22Rv1 (cell line): ENCODE data around the gene NLRP6.

ENCODE experiments used
- H3K27ac ChIP-seq: fragments of 450-650 bp; 2 replicates; pipeline ENCODE4 v1.5.1; 2017
- CTCF ChIP-seq: fragments of 450-650 bp; IDR thresholded peaks from 2 replicates; pipeline ENCODE4 v1.5.1; 2017; ENCODE audit warnings: mild to moderate bottlenecking
- ZFX ChIP-seq: fragments of 450-650 bp; IDR thresholded peaks from 2 replicates; pipeline ENCODE4 v1.6.1; 2017; ENCODE audit warnings: antibody characterized with exemption, borderline replicate concordance

Gene NLRP6

GRCh38 chr11:297051-297585 is 18.9 kb downstream of the NLRP6 start:
- no peak overlapping the region for H3K27ac ChIP-seq
- TF ChIP-seq CTCF (no peak), ZFX (no peak)

DNA sequence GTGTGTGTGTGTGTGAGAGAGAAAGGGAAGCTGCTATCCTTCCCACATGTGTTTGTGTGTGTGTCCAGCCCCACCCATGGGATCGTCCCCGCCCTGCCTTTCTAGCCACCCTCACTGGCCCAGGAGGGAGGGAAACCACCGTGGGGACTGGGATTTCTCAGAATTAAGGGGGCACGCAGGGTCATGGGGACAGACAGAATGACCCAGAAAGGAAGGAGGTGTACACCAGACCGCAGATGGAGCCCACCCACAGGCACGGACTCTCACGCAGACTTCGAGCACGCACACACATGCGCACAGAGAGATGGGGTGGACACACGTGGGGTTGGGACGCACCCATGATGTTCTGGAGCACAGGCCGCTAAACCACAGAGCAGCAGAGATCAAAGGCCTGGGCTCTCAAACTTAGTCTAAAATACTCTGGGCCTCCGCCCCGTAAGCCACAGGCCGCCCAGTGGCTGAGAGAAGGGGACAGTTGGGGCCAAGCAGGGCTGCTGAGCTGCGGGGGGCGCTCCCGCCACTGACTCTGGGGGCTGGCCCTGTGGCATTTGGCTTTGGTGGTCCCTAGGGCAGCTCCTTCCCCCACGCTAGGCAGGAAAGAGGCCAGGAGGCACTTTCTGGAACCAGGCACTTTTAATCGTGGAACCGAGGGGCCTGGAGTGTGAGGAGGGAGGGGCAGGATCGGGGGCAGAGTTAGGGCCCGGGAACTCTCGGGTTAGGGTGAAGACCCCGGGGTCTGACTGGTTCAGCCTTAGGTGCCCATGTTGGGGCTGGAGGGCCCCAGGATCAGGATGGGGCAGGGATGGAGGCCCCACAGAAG is 19.6 kb downstream of the NLRP6 start:
- TF ChIP-seq ZFX (no peak), CTCF (no peak)
- H3K27ac ChIP-seq: no peak overlapping the region

GRCh38 chr11:298406-299065 is 20.3 kb downstream of the NLRP6 start:
- H3K27ac ChIP-seq: no peak overlapping the region
- TF ChIP-seq CTCF (no peak), ZFX (no peak)

DNA sequence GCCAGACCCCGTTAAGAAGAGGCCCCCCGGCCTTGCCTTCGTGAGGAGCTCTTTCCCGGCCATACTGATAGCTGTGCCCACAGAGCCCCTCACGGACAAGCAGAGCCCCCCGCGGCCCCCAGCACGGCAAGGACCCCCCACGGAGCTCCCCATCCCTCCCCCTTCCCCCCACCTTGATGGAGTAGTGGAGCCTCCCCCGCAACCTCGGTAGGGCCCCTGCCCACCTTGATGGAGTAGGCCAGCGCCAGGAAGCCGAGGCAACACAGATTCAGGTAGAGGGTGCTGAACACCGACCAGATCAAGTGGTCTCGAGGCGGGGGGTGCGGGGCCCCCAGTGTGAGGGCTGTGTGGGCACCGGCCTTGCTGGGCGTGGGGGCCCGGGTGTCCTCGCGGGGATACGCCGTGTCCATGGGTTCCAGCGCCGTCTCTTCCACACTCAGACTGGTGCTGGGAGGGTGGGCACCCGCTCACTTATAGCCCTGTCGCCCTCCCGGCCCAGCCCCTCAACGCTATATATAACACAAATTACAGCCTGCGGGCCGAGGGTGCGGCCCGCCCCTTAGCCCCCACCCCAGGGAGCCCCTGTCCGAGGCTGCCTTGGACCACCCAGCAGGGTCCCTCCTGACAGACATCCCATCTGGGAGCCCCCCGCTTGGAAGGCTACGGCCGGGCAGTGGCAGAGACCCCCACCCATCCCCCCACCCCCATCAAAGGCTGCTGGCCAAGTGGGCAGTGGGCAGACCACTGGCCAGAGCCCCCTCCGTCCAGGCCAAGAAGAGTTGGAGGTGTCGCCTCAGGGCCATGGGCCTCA is 21.1 kb downstream of the NLRP6 start, which contains the start of gene IFITM5:
Gene IFITM5, minus strand, starts transcription at position 446 of the 811 bp plus-strand sequence. Its CDS starts 36 bp downstream, at position 410.
- H3K27ac ChIP-seq: no peak within 1 kb of the TSS
- TF ChIP-seq CTCF (no peak), ZFX (no peak)

- TF ChIP-seq ZFX: no peak
- TF ChIP-seq CTCF: no peak
- no peak overlapping the region for H3K27ac ChIP-seq
Measured at GRCh38 chr11:299951-300735, 21.9 kb downstream of the NLRP6 start.

- no peak for TF ChIP-seq CTCF
- TF ChIP-seq ZFX: no peak
- no peak overlapping the region for H3K27ac ChIP-seq
Measured at GRCh38 chr11:303363-303762, 25.2 kb downstream of the NLRP6 start.
